Progenitor cell of endocrine pancreas (in vitro differentiated cells): ENCODE measurements around the gene UBE3B. TPM values are rescaled to one million over a fixed set of nuclear protein-coding genes. Genes with fewer than 3 reads are reported as not detected.

Experiments
- DNase-seq: peaks from one replicate; pipeline ENCODE4 v3.0.0; 2021; ENCODE audit warnings: low spot score; ENCODE audit not compliant: unreplicated experiment
- H3K27ac Mint-ChIP-seq: 2 replicates; pipeline ENCODE4 v1.8.0; 2021; ENCODE audit warnings: mild to moderate bottlenecking, moderate library complexity, mixed read lengths
- H3K27me3 Mint-ChIP-seq: 2 replicates; pipeline ENCODE4 v1.8.0; 2021; ENCODE audit warnings: mixed read lengths
- H3K36me3 Mint-ChIP-seq: 2 replicates; pipeline ENCODE4 v1.8.0; 2022; ENCODE audit warnings: mixed read lengths; ENCODE audit not compliant: insufficient read depth
- H3K4me1 Mint-ChIP-seq: 2 replicates; pipeline ENCODE4 v1.8.0; 2021; ENCODE audit warnings: low read depth, mixed read lengths
- H3K4me3 Mint-ChIP-seq: 2 replicates; pipeline ENCODE4 v1.8.0; 2021; ENCODE audit warnings: low read depth, mild to moderate bottlenecking, moderate library complexity, mixed read lengths
- H3K9me3 Mint-ChIP-seq: 2 replicates; pipeline ENCODE4 v1.8.0; 2021; ENCODE audit warnings: low read depth, mixed read lengths
- total RNA-seq: library from RNA; stranded (reverse); gene quantifications from 2 replicates; pipeline ENCODE4 v1.2.1, GENCODE V29; 2021
- TF ChIP-seq, protein P1 (sequence below): fragments of 200-600 bp; sonication (generic); IDR thresholded peaks from one replicate; pipeline ENCODE4 v1.5.0; 2021; ENCODE audit warnings: antibody characterized with exemption, mild to moderate bottlenecking; ENCODE audit not compliant: unreplicated experiment

UBE3B gene
- total RNA-seq, 1 donor from 2014 or later = 41.8 TPM

DNA sequence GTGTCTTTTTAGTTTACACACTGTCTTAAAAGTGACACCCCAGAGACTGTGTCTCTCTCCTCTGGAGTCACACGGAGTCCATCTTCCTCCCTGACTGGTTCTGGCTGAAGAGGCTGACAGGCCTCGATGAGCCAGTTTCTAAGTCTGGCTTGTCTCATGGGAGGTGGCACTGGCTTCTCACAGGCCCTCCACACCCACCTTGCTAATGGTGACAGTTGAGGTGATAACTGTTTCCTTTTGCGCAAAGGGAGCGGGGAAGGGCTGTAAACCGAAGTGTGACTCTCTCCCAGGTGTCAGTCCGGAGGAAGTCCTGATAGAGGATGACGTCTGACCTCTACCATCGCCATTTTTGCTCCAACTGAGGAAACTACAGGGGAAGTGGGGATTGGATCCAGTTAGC, 30.6 kb upstream of the UBE3B start:
- TF ChIP-seq, protein P1, sequence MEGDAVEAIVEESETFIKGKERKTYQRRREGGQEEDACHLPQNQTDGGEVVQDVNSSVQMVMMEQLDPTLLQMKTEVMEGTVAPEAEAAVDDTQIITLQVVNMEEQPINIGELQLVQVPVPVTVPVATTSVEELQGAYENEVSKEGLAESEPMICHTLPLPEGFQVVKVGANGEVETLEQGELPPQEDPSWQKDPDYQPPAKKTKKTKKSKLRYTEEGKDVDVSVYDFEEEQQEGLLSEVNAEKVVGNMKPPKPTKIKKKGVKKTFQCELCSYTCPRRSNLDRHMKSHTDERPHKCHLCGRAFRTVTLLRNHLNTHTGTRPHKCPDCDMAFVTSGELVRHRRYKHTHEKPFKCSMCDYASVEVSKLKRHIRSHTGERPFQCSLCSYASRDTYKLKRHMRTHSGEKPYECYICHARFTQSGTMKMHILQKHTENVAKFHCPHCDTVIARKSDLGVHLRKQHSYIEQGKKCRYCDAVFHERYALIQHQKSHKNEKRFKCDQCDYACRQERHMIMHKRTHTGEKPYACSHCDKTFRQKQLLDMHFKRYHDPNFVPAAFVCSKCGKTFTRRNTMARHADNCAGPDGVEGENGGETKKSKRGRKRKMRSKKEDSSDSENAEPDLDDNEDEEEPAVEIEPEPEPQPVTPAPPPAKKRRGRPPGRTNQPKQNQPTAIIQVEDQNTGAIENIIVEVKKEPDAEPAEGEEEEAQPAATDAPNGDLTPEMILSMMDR = no peak
- Mint-ChIP-seq H3K4me3 (no peak overlapping the region), H3K27me3 (no peaks in the 10 kb centered on the region), H3K27ac (no peak overlapping the region), H3K9me3 (no peaks in the 10 kb centered on the region), H3K36me3 (peaks cover 11% of the 10 kb centered on the region), H3K4me1 (no peaks in the 10 kb centered on the region)
- DNase-seq = no peak

DNA sequence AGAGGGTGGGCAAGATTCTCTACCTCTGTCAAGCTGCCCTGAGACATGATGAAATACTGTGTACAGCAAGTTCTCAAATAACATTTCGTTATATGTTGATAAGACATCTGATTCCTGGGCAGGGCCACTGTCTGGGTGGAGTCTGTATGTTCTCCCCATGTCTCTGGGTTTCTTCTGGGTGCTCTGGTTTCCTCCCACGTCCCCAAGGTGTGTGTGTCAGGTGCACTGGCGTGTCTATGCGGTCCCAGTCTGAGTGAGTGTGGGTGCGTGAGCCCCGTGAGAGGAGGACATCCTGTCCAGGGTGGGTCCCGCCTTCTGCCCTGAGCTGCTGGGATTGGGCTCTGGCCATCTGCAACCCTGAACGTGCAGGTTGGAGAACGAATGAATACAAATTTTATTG, 30.0 kb upstream of the UBE3B start:
- Mint-ChIP-seq H3K36me3 (peaks cover 11% of the 10 kb centered on the region), H3K27ac (no peak overlapping the region), H3K27me3 (no peaks in the 10 kb centered on the region), H3K4me3 (no peak overlapping the region), H3K4me1 (no peaks in the 10 kb centered on the region), H3K9me3 (no peaks in the 10 kb centered on the region)
- DNase-seq = no peak
- TF ChIP-seq, protein P1 = no peak

DNA sequence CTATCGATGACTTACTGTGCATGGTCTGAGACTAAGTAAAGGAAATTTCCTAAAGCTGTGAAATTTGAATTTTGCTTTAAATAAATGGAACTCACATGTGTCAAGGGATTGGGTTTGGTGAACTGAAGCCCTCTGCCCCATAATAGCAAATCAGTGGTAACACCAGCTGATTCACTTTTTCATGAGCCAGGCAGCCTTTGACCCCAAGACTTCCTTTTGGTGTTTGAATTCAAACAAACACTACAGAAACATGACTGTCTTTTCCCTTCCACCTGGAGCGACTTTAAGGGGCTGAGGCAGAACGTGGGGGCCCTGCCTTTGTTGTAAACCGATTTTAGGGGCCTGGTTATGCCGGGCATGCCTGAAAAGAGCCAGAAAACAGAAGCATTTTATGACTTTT, 29.2 kb upstream of the UBE3B start:
- Mint-ChIP-seq H3K27ac (no peak overlapping the region), H3K4me3 (no peak overlapping the region), H3K4me1 (no peaks in the 10 kb centered on the region), H3K27me3 (no peaks in the 10 kb centered on the region), H3K9me3 (no peaks in the 10 kb centered on the region), H3K36me3 (peaks cover 11% of the 10 kb centered on the region)
- TF ChIP-seq, protein P1 = no peak
- DNase-seq = no peak

DNA sequence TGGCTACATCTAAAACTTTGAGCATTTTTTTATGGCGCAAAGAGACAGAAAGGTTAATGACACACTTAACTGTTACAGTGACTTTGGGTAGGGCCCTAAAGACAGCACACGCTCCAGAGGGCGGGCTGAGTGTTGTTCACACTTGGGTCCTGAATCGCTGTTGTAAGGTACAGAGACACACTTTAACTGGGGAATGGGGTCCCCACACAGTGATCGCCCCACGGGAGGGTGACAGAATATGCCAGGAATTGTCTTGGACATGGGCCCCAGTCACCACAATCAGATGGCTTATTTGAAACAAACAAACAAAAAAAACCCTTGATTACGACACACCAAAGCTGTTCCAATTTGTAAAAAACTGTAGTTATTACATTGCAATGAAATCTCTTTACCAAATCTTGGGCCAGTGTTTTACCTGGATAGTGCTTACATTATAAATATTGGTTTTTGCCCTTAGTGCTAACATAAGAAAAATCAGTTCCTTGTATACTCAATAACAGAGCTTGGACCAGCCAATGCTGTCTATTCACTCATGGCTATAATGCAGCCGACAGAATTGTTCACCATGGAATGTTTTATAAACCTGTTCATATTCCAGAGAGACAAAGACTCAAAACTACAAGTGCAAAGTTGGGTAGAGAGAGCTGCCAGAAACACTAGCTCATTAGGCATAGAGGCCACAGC, 28.6 kb upstream of the UBE3B start:
- no peak for DNase-seq
- Mint-ChIP-seq H3K4me3 (no peak overlapping the region), H3K36me3 (peaks cover 16% of the 10 kb centered on the region), H3K27me3 (no peaks in the 10 kb centered on the region), H3K9me3 (no peaks in the 10 kb centered on the region), H3K4me1 (no peaks in the 10 kb centered on the region), H3K27ac (no peak overlapping the region)
- TF ChIP-seq, protein P1 = no peak

DNA sequence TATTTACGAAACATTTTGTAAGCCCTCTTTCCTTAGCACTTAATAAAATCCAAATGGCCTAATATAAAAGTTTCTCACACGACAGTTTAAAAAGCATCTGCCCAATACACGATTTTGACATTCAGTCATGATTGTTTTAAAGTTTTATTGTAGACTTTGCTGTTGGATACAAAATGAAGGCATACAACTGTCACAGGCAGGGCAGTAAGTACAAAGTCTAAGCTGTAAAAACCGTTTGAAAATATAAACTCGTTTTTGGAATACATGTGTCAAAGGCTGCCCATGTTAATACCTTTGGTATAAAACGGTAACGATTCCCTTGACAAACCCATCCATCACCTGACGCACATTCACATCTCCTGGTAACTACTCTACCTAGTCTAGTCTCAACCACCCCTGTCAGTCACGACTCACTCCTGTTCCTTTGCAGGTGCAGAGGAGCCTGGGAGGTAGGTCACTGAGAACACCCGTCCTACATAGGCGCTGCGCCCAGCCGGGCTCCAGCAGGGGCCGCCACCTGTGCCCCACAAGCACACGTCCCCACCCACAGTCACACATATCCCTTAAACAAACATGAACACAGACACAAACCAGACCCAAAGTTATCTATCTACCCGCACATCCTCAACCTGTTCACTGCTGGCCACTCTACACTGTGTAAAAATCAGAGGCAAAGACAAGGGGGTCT, 27.4 kb upstream of the UBE3B start:
- TF ChIP-seq, protein P1 = no peak
- Mint-ChIP-seq H3K4me1 (no peaks in the 10 kb centered on the region), H3K27ac (no peak overlapping the region), H3K9me3 (no peaks in the 10 kb centered on the region), H3K4me3 (no peak overlapping the region), H3K36me3 (peaks cover 19% of the 10 kb centered on the region), H3K27me3 (no peaks in the 10 kb centered on the region)
- no peak for DNase-seq
